ENCODE results near the gene STRIP1. TPM values are rescaled to one million over a fixed set of nuclear protein-coding genes. Genes with fewer than 3 reads are reported as not detected.

Gene STRIP1
- polyA plus RNA-seq, 4 donors, result 44.1 to 50.3 (median 44.8) TPM

GRCh38 chr1:110089561-110090275 lies 55.3 kb downstream of the STRIP1 start:
- DNase-seq (ENCODE audit: low read depth in 4 of 4, low spot score in 3 of 4), result no peak

GRCh38 chr1:110091381-110091780 lies 57.0 kb downstream of the STRIP1 start:
- DNase-seq (ENCODE audit: low read depth in 4 of 4, low spot score in 3 of 4), result no peak

GRCh38 chr1:110091791-110092190 lies 57.4 kb downstream of the STRIP1 start:
- DNase-seq (ENCODE audit: low read depth in 4 of 4, low spot score in 3 of 4), result no peak

- no peak for DNase-seq (ENCODE audit: low read depth in 4 of 4, low spot score in 3 of 4)
Measured at GRCh38 chr1:110092991-110093390, 58.6 kb downstream of the STRIP1 start.

- no peak for DNase-seq (ENCODE audit: low read depth in 4 of 4, low spot score in 3 of 4)
Measured at GRCh38 chr1:110094931-110095654, 60.7 kb downstream of the STRIP1 start.

- DNase-seq (ENCODE audit: low read depth in 4 of 4, low spot score in 3 of 4), result no peak
Measured at GRCh38 chr1:110097507-110098221, 63.2 kb downstream of the STRIP1 start.

GRCh38 chr1:110098222-110099026 lies 64.0 kb downstream of the STRIP1 start:
- DNase-seq (ENCODE audit: low read depth in 4 of 4, low spot score in 3 of 4), result no peak

- DNase-seq (ENCODE audit: low read depth in 4 of 4, low spot score in 3 of 4), result no peak
Measured at GRCh38 chr1:110100335-110100734, 65.9 kb downstream of the STRIP1 start.

- no peak for DNase-seq (ENCODE audit: low read depth in 4 of 4, low spot score in 3 of 4)
Measured at GRCh38 chr1:110102081-110102480, 67.7 kb downstream of the STRIP1 start.

Other genes with a start within 250 kb of the STRIP1 start
- 1 to 10 TPM; 8.0 to 8.4 (median 8.2) TPM for gene CSF1, start 123.8 kb upstream of the STRIP1 start, polyA plus RNA-seq (ENCODE audit: insufficient read length in 4 of 4)
- gene AHCYL1, start 49.9 kb upstream of the STRIP1 start, polyA plus RNA-seq (ENCODE audit: insufficient read length in 4 of 4), result 100 to 1,000 TPM; 108 to 126 (median 118) TPM
- gene ALX3, start 36.0 kb downstream of the STRIP1 start, polyA plus RNA-seq (ENCODE audit: insufficient read length in 4 of 4), result not detected
- not detected for gene UBL4B, start 77.8 kb downstream of the STRIP1 start, polyA plus RNA-seq (ENCODE audit: insufficient read length in 4 of 4)
- 1 to 10 TPM in 2 of 4 donors, under 1 TPM in 2; 0.90 to 1.2 (median 0.98) TPM for gene SLC6A17, start 115.9 kb downstream of the STRIP1 start, polyA plus RNA-seq (ENCODE audit: insufficient read length in 4 of 4)
- gene KCNC4, start 175.7 kb downstream of the STRIP1 start, polyA plus RNA-seq (ENCODE audit: insufficient read length in 4 of 4), result 1 to 10 TPM; 4.9 to 7.1 (median 5.6) TPM

Data from right renal pelvis (tissue), 4 donors.